HFFc6 (cell line): ENCODE results near the gene PLEKHO1. TPM values are rescaled to one million over a fixed set of nuclear protein-coding genes. Genes with fewer than 3 reads are reported as not detected.

Experiments used
- DNase-seq: peaks from one replicate; pipeline ENCODE4 v3.0.0-alpha.2; 2018
- H3K27ac Mint-ChIP-seq: 2 replicates; pipeline ENCODE4 v1.8.0; 2020; ENCODE audit warnings: mild to moderate bottlenecking, mixed read lengths
- H3K27me3 Mint-ChIP-seq: 2 replicates; pipeline ENCODE4 v1.8.0; 2021; ENCODE audit warnings: mild to moderate bottlenecking, moderate library complexity, mixed read lengths; ENCODE audit not compliant: insufficient read depth
- H3K36me3 Mint-ChIP-seq: 2 replicates; pipeline ENCODE4 v1.8.0; 2021; ENCODE audit warnings: low read depth, mixed read lengths
- H3K4me1 Mint-ChIP-seq: 2 replicates; pipeline ENCODE4 v1.8.0; 2020; ENCODE audit warnings: low read depth, mixed read lengths
- H3K4me3 Mint-ChIP-seq: 2 replicates; pipeline ENCODE4 v1.8.0; 2020; ENCODE audit warnings: mild to moderate bottlenecking, moderate library complexity, mixed read lengths
- H3K9me3 Mint-ChIP-seq: 2 replicates; pipeline ENCODE4 v1.8.0; 2020; ENCODE audit warnings: mild to moderate bottlenecking, mixed read lengths
- total RNA-seq, 6 experiments: library from RNA; stranded (reverse); fragmentation: NEBNext Ultra II Directional; extraction: Animal tissue kit (Norgen Biotek cat#: 25700); gene quantifications; 2 replicates in 1 of 6; 3 replicates in 5 of 6; pipeline ENCODE4 v1.2.3, GENCODE V29; 2021
- TF ChIP-seq, protein P1 (sequence below): fragments of 200-600 bp; sonication (generic); IDR thresholded peaks from 2 replicates; pipeline ENCODE4 v1.5.0; 2021; ENCODE audit warnings: antibody characterized with exemption, mild to moderate bottlenecking

PLEKHO1 gene
- total RNA-seq, 6 experiments from 2014 or later, result 30.9 to 36.7 (median 32.6) TPM

DNA sequence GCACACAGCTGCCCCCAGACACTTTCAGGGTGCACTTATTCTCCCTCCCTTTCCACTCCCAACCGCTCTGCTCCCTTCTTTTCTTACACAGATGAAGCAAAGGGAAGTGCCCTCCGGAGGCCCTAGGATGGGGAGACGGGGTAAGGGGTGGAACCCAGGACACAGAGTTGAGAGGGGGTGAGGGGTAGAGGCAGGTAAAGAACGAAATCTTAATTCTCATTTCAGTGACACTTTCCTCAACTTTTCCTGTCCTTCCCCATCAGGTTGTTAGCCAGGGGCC, 12.8 kb downstream of the PLEKHO1 start:
- Mint-ChIP-seq H3K4me1 (peaks cover 72% of the 10 kb centered on the region), H3K27me3 (peaks cover 8% of the 10 kb centered on the region), H3K9me3 (no peaks in the 10 kb centered on the region), H3K27ac (peak overlapping the region; percentile 98), H3K36me3 (peaks cover 27% of the 10 kb centered on the region), H3K4me3 (peak overlapping the region; percentile 83)
- no peak for DNase-seq
- TF ChIP-seq, protein P1, sequence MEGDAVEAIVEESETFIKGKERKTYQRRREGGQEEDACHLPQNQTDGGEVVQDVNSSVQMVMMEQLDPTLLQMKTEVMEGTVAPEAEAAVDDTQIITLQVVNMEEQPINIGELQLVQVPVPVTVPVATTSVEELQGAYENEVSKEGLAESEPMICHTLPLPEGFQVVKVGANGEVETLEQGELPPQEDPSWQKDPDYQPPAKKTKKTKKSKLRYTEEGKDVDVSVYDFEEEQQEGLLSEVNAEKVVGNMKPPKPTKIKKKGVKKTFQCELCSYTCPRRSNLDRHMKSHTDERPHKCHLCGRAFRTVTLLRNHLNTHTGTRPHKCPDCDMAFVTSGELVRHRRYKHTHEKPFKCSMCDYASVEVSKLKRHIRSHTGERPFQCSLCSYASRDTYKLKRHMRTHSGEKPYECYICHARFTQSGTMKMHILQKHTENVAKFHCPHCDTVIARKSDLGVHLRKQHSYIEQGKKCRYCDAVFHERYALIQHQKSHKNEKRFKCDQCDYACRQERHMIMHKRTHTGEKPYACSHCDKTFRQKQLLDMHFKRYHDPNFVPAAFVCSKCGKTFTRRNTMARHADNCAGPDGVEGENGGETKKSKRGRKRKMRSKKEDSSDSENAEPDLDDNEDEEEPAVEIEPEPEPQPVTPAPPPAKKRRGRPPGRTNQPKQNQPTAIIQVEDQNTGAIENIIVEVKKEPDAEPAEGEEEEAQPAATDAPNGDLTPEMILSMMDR, result no peak

DNA sequence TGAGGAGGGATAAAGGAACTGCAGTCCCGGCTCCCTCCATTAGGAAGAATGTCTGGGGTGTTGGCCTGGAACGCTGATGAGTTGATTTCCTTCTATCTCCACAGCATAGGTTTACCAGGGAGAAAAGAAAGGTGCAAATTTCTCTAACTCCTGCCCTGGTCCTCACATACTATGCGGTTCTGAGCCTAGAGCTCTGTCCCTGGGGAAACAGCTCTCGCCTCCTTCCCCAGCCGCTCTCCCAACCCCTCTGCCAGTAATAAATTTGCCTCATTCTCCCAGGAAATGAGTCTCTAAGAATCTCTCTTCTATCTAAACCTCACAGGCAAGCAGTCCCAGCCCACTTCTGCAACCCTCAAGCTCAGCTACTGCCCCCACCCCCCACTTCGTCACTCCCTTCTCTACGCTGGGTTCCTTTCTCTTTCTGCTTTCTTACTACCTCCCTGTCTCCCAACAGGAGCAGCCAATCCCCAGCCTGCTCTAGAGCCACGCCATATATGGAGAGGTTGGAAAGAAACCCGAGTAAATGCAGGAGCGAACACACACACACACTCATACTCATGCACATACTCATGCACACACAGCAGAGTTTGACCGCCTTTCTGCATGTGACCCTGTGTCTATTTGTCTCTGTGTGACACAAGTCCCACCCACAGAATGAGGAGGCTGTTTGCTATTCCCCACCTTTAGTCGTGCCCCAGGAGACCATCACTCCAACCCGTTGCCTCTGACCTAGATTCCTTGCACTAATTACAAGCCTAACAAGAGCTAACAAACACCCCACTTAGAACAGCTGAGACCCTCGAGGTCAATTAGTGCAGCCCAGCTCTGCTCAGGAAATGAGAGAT, 13.4 kb downstream of the PLEKHO1 start:
- H3K4me3 Mint-ChIP-seq, result peak overlapping the region; percentile 83
- peaks cover 23% of the 10 kb centered on the region for H3K36me3 Mint-ChIP-seq

DNA sequence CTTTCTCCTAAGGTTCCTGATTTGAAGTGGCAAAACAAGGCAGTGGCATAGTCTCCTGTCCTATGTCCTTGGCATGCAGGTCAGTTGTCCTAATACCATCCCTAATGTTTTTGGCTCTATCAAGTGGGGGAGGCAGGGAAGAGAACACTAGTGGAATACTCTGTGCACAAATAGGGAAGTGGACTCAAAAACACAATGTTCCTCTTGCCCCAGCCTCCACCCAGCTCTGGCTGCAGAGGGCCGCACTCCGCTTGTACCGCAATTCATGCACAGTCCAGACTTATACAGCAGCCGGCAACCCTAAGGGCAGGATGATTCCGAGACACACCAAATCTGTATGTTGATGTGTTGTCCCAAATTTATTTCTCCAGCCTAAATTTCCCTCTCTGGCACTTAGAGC, 14.5 kb downstream of the PLEKHO1 start:
- no peak for DNase-seq
- TF ChIP-seq, protein P1, result no peak
- H3K27me3 Mint-ChIP-seq, result peaks cover 7% of the 10 kb centered on the region
- peak overlapping the region; percentile 98; the same call in 1 of the 2 replicates for H3K27ac Mint-ChIP-seq
- H3K36me3 Mint-ChIP-seq, result peaks cover 20% of the 10 kb centered on the region
- H3K4me3 Mint-ChIP-seq, result no peak overlapping the region
- peaks cover 63% of the 10 kb centered on the region for H3K4me1 Mint-ChIP-seq
- no peaks in the 10 kb centered on the region for H3K9me3 Mint-ChIP-seq

More for the DNA sequence above, 13.4 kb downstream of the PLEKHO1 start:
- TF ChIP-seq, protein P1, result peak; percentile 60
- Mint-ChIP-seq H3K27ac (peak overlapping the region; percentile 98), H3K27me3 (peaks cover 8% of the 10 kb centered on the region), H3K4me1 (peaks cover 66% of the 10 kb centered on the region), H3K9me3 (no peaks in the 10 kb centered on the region)
- peak; percentile 99 for DNase-seq

DNA sequence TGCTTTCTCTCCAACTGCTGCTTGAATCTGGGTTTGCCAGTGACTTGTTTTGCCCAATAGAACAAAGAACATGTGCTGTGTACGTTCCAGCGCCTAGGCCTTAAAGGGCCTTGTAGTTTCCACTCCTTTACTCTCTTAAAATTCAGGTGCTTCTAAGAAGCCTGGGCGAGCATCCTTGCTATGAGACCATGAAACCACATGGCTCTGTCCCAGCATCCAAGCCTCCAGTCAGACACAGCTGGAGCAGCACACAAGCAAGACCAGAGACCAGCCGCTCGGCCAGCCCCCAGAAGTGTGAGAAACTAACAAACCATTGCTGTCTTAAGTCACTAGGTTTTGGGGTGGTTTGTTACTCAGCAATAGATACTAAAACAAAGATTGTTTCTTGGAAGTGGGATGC, 15.1 kb downstream of the PLEKHO1 start:
- TF ChIP-seq, protein P1, result no peak
- H3K4me1 Mint-ChIP-seq, result peaks cover 63% of the 10 kb centered on the region
- DNase-seq, result no peak
- no peaks in the 10 kb centered on the region for H3K9me3 Mint-ChIP-seq
- peaks cover 4% of the 10 kb centered on the region for H3K27me3 Mint-ChIP-seq
- H3K4me3 Mint-ChIP-seq, result no peak overlapping the region
- peak overlapping the region; percentile 29; the same call in 1 of the 2 replicates for H3K27ac Mint-ChIP-seq
- H3K36me3 Mint-ChIP-seq, result peaks cover 14% of the 10 kb centered on the region

DNA sequence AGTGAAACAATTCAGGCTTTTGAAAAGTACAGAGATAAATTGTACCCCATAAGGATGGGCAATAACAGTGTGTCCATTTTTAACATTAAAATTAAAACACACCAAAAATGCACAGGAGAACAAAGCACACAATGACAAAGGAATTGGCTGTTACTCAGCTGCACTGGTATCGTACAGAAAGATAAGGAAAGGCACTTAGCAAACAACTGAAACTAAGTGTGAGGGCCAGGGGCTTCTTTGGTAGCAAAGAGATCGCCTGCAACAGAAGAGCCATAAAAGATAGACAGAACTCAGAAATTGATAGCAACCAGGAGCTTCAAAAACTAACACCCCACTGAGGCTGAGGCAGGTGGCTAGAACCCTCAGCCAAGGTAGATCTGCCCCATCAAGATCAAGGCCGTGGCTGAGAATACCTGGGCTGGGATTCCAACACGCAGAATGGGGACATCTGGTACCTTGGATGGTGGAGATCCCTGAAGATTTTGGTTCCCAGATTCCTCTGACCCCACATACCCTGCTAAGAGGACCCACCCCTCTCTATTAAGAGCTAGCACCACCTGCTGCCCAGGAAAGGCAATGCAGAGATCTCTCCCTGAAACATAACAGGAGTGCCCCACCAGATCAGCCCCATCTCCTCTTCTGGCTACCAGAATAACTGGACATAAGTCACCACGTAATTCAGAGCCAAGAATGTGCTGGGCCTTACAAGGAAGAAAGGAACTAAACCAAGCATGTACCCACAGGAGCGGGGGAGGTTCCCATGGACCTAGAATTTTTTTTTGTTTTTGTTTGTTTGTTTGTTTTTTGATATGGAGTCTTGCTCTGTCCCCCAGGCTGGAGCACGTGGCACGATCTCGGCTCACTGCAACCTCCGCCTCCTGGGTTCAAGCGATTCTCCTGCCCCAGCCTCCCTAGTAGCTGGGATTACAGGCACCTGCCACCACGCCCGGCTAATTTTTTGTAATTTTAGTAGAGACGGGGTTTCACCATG, 16.2 kb downstream of the PLEKHO1 start:
- DNase-seq, result peak; percentile 40
- H3K36me3 Mint-ChIP-seq, result peaks cover 5% of the 10 kb centered on the region
- no peak overlapping the region for H3K27ac Mint-ChIP-seq
- no peak overlapping the region for H3K4me3 Mint-ChIP-seq
- H3K4me1 Mint-ChIP-seq, result peaks cover 53% of the 10 kb centered on the region
- H3K27me3 Mint-ChIP-seq, result peaks cover 4% of the 10 kb centered on the region
- TF ChIP-seq, protein P1, result peak; percentile 79
- H3K9me3 Mint-ChIP-seq, result no peaks in the 10 kb centered on the region
